Heart left ventricle (tissue), 13 donors: ENCODE results near the gene LPP.

Experiments
- POLR2A ChIP-seq, 2 donors: fragments of 450-650 bp; IDR thresholded peaks; one replicate each; pipeline ENCODE4 v1.6.1; 2017; ENCODE audit warnings: antibody characterized with exemption in 2 of 2, mild to moderate bottlenecking in 2 of 2, moderate library complexity in 2 of 2
- TF ChIP-seq, protein P1 (sequence below), 12 donors: fragments of 200-600 bp; sonication (generic) in 4 of 12; IDR thresholded peaks; one replicate each; pipeline versions ENCODE4 v1.5.0 to v1.8.0; 2018 to 2022; ENCODE audit warnings: antibody characterized with exemption in 12 of 12, mild to moderate bottlenecking in 5 of 12
- donor health status: ischemic (EF 13 %, LVEDD 7.1; RV severe dilation, severe dysfunction).
- donor health status: DM: no; HTN: yes; CAD: no.
- donor health status: DM: no; HTN: no; CAD: no.
- donor health status: ischemic (EF 25% LVEDD 6.9; RV normal size, moderate dysfunction).
- donor health status: ischemic (EF 25% LVEDD 5.7; RV mildly dilated, moderate dysfunction).
- donor health status: ischemic (EF 35%, LVEDD 5.7; RV mildly dilated, moderate dysfunction).
- donor health status: nonischemic (EF 11% LVEDD 7.7; RV severe dilation, severe dysfunction).
- donor health status: DM: yes; HTN: yes; CAD: no.
- donor health status: PGD.
- donor health status: ischemic (EF 29% LVEDD 5.4; RV normal size, mild dysfunction).
- donor health status: nonischemic (EF 23%, LVEDD 6.1; RV moderate dilation, normal function).

- TF ChIP-seq, protein P1, sequence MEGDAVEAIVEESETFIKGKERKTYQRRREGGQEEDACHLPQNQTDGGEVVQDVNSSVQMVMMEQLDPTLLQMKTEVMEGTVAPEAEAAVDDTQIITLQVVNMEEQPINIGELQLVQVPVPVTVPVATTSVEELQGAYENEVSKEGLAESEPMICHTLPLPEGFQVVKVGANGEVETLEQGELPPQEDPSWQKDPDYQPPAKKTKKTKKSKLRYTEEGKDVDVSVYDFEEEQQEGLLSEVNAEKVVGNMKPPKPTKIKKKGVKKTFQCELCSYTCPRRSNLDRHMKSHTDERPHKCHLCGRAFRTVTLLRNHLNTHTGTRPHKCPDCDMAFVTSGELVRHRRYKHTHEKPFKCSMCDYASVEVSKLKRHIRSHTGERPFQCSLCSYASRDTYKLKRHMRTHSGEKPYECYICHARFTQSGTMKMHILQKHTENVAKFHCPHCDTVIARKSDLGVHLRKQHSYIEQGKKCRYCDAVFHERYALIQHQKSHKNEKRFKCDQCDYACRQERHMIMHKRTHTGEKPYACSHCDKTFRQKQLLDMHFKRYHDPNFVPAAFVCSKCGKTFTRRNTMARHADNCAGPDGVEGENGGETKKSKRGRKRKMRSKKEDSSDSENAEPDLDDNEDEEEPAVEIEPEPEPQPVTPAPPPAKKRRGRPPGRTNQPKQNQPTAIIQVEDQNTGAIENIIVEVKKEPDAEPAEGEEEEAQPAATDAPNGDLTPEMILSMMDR (IDR thresholded peaks at IDR 0.05) = no peak
- TF ChIP-seq POLR2A (IDR thresholded peaks at IDR 0.05) = no peak
These were observed 166.8 kb downstream of the LPP start for GRCh38 chr3:188320757-188321156.
